Osteoblast (primary cell): ENCODE measurements around the gene WDR90. TPM values are rescaled to one million over a fixed set of nuclear protein-coding genes. Genes with fewer than 3 reads are reported as not detected.

Experiments used
- DNase-seq: peaks from one replicate; pipeline ENCODE4 v3.0.0; 2011; ENCODE audit warnings: low spot score, mixed read lengths; ENCODE audit not compliant: insufficient read length; ENCODE audit errors: missing footprints
- H2AFZ ChIP-seq: 2 replicates; pipeline ENCODE4 v1.6.0; 2011; ENCODE audit warnings: mild to moderate bottlenecking, low read length
- H3K27ac ChIP-seq: 2 replicates; pipeline ENCODE4 v1.5.1; 2011; ENCODE audit warnings: mild to moderate bottlenecking, low read depth, low read length, moderate library complexity
- H3K27me3 ChIP-seq: 2 replicates; pipeline ENCODE4 v1.6.0; 2012; ENCODE audit warnings: mild to moderate bottlenecking, control low read depth, inconsistent platforms, low read length, moderate library complexity; ENCODE audit not compliant: insufficient read depth
- H3K36me3 ChIP-seq: 2 replicates; pipeline ENCODE4 v1.5.1; 2011; ENCODE audit warnings: mild to moderate bottlenecking, low read length, control low read depth, moderate library complexity; ENCODE audit not compliant: insufficient read depth
- H3K4me1 ChIP-seq: 2 replicates; pipeline ENCODE4 v1.5.1; 2011; ENCODE audit warnings: mild to moderate bottlenecking, low read length, control low read depth, moderate library complexity; ENCODE audit not compliant: insufficient read depth
- H3K4me2 ChIP-seq: 2 replicates; pipeline ENCODE4 v1.6.0; 2011; ENCODE audit warnings: mild to moderate bottlenecking, low read length; ENCODE audit not compliant: insufficient read depth
- H3K4me3 ChIP-seq: fragments of 200-600 bp; sonication (generic); 3 replicates; pipeline ENCODE4 v1.5.1; 2012; ENCODE audit warnings: mild to moderate bottlenecking, low read length, inconsistent platforms; ENCODE audit not compliant: insufficient read depth
- H3K79me2 ChIP-seq: 2 replicates; pipeline ENCODE4 v1.6.0; 2012; ENCODE audit warnings: mild to moderate bottlenecking, low read length, control low read depth, inconsistent platforms; ENCODE audit not compliant: insufficient read depth
- H3K9me3 ChIP-seq: 2 replicates; pipeline ENCODE4 v1.5.1; 2011; ENCODE audit warnings: low read depth, low read length, control low read depth
- H4K20me1 ChIP-seq: 2 replicates; pipeline ENCODE4 v1.6.0; 2012; ENCODE audit warnings: mild to moderate bottlenecking, low read length, control low read depth; ENCODE audit not compliant: insufficient read depth
- total RNA-seq: library from RNA; depleted of rRNA; stranded (reverse); fragments of >200 nt; gene quantifications from 2 replicates; pipeline ENCODE4 v1.2.3, GENCODE V29; 2012
- TF ChIP-seq, protein P1 (sequence below): IDR thresholded peaks from 2 replicates; pipeline ENCODE4 v1.5.1; 2011; ENCODE audit warnings: mild to moderate bottlenecking, low read depth, low read length, moderate library complexity; ENCODE audit errors: extremely low read depth

The WDR90 gene
- total RNA-seq, 1 donor, result 19.2 TPM

GRCh38 chr16:714079-714478 is 64.9 kb downstream of the WDR90 start:
- H3K27ac ChIP-seq, result no peak overlapping the region
- no peak overlapping the region for H3K4me3 ChIP-seq
- peaks cover 7% of the 10 kb centered on the region for H4K20me1 ChIP-seq
- H3K79me2 ChIP-seq, result peaks cover 6% of the 10 kb centered on the region
- H3K27me3 ChIP-seq, result peaks cover 12% of the 10 kb centered on the region
- H3K4me2 ChIP-seq, result no peak overlapping the region
- no peak for DNase-seq
- no peak overlapping the region for H2AFZ ChIP-seq
- TF ChIP-seq, protein P1, sequence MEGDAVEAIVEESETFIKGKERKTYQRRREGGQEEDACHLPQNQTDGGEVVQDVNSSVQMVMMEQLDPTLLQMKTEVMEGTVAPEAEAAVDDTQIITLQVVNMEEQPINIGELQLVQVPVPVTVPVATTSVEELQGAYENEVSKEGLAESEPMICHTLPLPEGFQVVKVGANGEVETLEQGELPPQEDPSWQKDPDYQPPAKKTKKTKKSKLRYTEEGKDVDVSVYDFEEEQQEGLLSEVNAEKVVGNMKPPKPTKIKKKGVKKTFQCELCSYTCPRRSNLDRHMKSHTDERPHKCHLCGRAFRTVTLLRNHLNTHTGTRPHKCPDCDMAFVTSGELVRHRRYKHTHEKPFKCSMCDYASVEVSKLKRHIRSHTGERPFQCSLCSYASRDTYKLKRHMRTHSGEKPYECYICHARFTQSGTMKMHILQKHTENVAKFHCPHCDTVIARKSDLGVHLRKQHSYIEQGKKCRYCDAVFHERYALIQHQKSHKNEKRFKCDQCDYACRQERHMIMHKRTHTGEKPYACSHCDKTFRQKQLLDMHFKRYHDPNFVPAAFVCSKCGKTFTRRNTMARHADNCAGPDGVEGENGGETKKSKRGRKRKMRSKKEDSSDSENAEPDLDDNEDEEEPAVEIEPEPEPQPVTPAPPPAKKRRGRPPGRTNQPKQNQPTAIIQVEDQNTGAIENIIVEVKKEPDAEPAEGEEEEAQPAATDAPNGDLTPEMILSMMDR, result no peak
- H3K4me1 ChIP-seq, result peaks cover 18% of the 10 kb centered on the region
- no peaks in the 10 kb centered on the region for H3K9me3 ChIP-seq
- H3K36me3 ChIP-seq, result no peaks in the 10 kb centered on the region

DNA sequence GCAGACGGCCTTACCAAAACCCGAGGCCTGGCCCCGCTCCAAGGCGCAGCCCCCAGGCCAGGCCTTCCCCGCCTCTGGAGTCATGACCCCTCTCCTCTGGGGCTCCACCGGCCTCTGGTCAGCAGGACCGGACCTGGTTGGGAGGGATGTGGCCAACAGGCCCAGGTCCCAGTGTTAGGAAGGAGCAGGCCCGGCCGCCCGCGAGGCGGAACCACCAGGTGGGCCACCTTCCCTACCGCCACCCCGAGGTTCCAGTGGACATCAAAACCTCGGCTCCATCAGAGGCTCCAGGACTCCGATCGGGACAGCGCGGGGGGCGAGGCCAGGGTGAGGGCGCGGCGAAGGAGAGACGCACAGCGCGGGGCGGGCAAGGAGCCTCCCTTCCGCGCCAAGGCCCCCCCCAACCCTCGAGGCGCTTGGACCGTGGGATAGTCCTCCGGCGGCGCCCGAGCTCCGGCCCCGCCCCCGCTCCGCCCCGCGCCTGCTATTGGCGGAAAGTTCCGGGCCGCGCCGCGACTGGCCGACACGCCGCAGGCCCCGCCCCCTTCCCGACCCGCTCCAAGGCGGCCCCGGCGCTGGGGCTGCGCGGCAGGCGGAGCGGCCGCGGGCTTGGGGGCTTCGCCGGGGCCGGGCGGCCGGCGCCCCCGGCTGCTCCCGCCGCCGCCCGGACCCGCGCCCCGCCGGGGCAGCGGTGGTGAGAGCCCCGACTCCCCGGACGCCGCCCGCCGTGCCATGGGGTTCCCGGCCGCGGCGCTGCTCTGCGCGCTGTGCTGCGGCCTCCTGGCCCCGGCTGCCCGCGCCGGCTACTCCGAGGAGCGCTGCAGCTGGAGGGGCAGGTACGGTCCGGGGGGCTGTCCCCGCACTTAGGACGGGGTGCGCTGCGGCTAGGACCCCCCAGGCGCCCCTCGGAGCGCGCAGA is 65.7 kb downstream of the WDR90 start, which contains the start of gene METRN:
TSS of gene METRN (plus strand) at position 561 of the 919 bp plus-strand sequence. CDS start at position 733, 172 bp downstream.
- TF ChIP-seq, protein P1, result no peak
- peak; percentile 100 for DNase-seq
- no peak within 1 kb of the TSS for H3K27ac ChIP-seq
- H2AFZ ChIP-seq, result peak within 1 kb of the TSS; percentile 72
- peaks cover 6% of the 10 kb centered on the region for H3K79me2 ChIP-seq
- peaks cover 7% of the 10 kb centered on the region for H3K27me3 ChIP-seq
- peaks cover 7% of the 10 kb centered on the region for H4K20me1 ChIP-seq
- peak within 1 kb of the TSS; percentile 80 for H3K4me2 ChIP-seq
- peak within 1 kb of the TSS; percentile 73 for H3K4me3 ChIP-seq
- no peaks in the 10 kb centered on the region for H3K36me3 ChIP-seq
- no peaks in the 10 kb centered on the region for H3K9me3 ChIP-seq
- H3K4me1 ChIP-seq, result peaks cover 16% of the 10 kb centered on the region

DNA sequence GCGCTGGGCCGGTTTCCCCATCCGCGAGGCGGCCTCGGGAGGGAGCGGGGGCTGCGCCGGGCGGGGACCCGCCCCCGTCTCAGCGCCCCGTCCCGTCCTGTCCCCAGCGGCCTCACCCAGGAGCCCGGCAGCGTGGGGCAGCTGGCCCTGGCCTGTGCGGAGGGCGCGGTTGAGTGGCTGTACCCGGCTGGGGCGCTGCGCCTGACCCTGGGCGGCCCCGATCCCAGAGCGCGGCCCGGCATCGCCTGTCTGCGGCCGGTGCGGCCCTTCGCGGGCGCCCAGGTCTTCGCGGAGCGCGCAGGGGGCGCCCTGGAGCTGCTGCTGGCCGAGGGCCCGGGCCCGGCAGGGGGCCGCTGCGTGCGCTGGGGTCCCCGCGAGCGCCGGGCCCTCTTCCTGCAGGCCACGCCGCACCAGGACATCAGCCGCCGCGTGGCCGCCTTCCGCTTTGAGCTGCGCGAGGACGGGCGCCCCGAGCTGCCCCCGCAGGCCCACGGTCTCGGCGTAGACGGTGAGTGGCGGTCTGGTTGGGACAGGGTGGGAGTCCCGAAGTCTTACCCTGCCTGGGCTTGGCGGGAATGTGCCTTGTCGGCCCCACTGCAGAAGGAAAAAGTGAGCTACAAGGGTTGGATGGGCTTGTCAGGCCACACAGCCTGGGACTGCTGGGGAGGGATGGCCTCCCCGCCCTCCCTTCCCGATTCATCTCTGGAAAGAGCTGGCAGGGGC is 66.5 kb downstream of the WDR90 start:
- H3K4me3 ChIP-seq, result peak overlapping the region; percentile 73
- no peaks in the 10 kb centered on the region for H3K36me3 ChIP-seq
- H3K4me2 ChIP-seq, result peak overlapping the region; percentile 80
- peak; percentile 94 for DNase-seq
- peaks cover 20% of the 10 kb centered on the region for H3K4me1 ChIP-seq
- H3K9me3 ChIP-seq, result no peaks in the 10 kb centered on the region
- H3K27ac ChIP-seq, result no peak overlapping the region
- H4K20me1 ChIP-seq, result peaks cover 5% of the 10 kb centered on the region
- TF ChIP-seq, protein P1, result no peak
- peaks cover 6% of the 10 kb centered on the region for H3K79me2 ChIP-seq
- peak overlapping the region; percentile 72 for H2AFZ ChIP-seq
- H3K27me3 ChIP-seq, result peaks cover 3% of the 10 kb centered on the region

- peaks cover 6% of the 10 kb centered on the region for H3K79me2 ChIP-seq
- H3K9me3 ChIP-seq, result no peaks in the 10 kb centered on the region
- DNase-seq, result peak; percentile 98
- H3K36me3 ChIP-seq, result no peaks in the 10 kb centered on the region
- peaks cover 5% of the 10 kb centered on the region for H4K20me1 ChIP-seq
- H3K27ac ChIP-seq, result no peak overlapping the region
- H3K4me2 ChIP-seq, result peak overlapping the region; percentile 80
- peak overlapping the region; percentile 73 for H3K4me3 ChIP-seq
- H3K27me3 ChIP-seq, result no peaks in the 10 kb centered on the region
- H3K4me1 ChIP-seq, result peaks cover 20% of the 10 kb centered on the region
- TF ChIP-seq, protein P1, result no peak
- peak overlapping the region; percentile 72 for H2AFZ ChIP-seq
Observed at GRCh38 chr16:716200-716568, 67.0 kb downstream of the WDR90 start.
